IPS-NIHi11 (cell line): ENCODE measurements around the gene CYBRD1.
"Not testable (repeated sequence)": the region's sequence is repeated elsewhere in the genome, so short reads cannot be mapped to it uniquely, and the experiment has no call there.

ENCODE experiments used
- DNase-seq: peaks from one replicate; pipeline ENCODE4 v3.0.0; 2012; ENCODE audit warnings: mixed read lengths, low spot score

CYBRD1 gene

GRCh38 chr2:171515672-171516298 lies 6.5 kb upstream of the CYBRD1 start:
- peak; percentile 16 for DNase-seq

GRCh38 chr2:171516793-171517192 lies 5.5 kb upstream of the CYBRD1 start:
- DNase-seq: no peak

- DNase-seq: no peak
These were observed 1.8 kb upstream of the CYBRD1 start for GRCh38 chr2:171520471-171520870.

GRCh38 chr2:171521361-171522051 lies 768 bp upstream of the CYBRD1 start:
- no peak for DNase-seq

GRCh38 chr2:171522788-171523087 lies 464 bp downstream of the CYBRD1 start:
- peak; percentile 63 for DNase-seq

GRCh38 chr2:171523088-171524017 lies 1.1 kb downstream of the CYBRD1 start:
- peak; percentile 77 for DNase-seq

- DNase-seq: peak; percentile 30
These were observed 1.7 kb downstream of the CYBRD1 start for GRCh38 chr2:171524018-171524401.

- DNase-seq: no peak
These were observed 7.6 kb downstream of the CYBRD1 start for GRCh38 chr2:171529914-171530313.

GRCh38 chr2:171530378-171530777 lies 8.1 kb downstream of the CYBRD1 start:
- DNase-seq: no peak

GRCh38 chr2:171530859-171531258 lies 8.6 kb downstream of the CYBRD1 start:
- DNase-seq: not testable (repeated sequence)

- DNase-seq: no peak
These were observed 9.0 kb downstream of the CYBRD1 start for GRCh38 chr2:171531291-171531690.

GRCh38 chr2:171531836-171532450 lies 9.7 kb downstream of the CYBRD1 start:
- DNase-seq: no peak

GRCh38 chr2:171533331-171533730 lies 11.1 kb downstream of the CYBRD1 start:
- no peak for DNase-seq

- DNase-seq: not testable (repeated sequence)
These were observed 13.3 kb downstream of the CYBRD1 start for GRCh38 chr2:171535528-171535927.

GRCh38 chr2:171540437-171540836 lies 18.2 kb downstream of the CYBRD1 start:
- DNase-seq: no peak

GRCh38 chr2:171541202-171541887 lies 19.1 kb downstream of the CYBRD1 start:
- peak; percentile 27 for DNase-seq

- no peak for DNase-seq
These were observed 22.8 kb downstream of the CYBRD1 start for GRCh38 chr2:171545086-171545485.

- no peak for DNase-seq
These were observed 25.0 kb downstream of the CYBRD1 start for GRCh38 chr2:171547256-171547655.

- no peak for DNase-seq
These were observed 25.4 kb downstream of the CYBRD1 start for GRCh38 chr2:171547720-171548119.

- DNase-seq: no peak
These were observed 28.3 kb downstream of the CYBRD1 start for GRCh38 chr2:171550613-171551012.

- DNase-seq: no peak
These were observed 29.6 kb downstream of the CYBRD1 start for GRCh38 chr2:171551836-171552235.

- DNase-seq: no peak
These were observed 31.0 kb downstream of the CYBRD1 start for GRCh38 chr2:171553236-171553635.
